ENCODE results near the gene CLDN24. TPM values are rescaled to one million over a fixed set of nuclear protein-coding genes. Genes with fewer than 3 reads are reported as not detected.

The CLDN24 gene
- not detected in 2 replicates for total RNA-seq

- intact Hi-C loops (cut with micrococcal nuclease) = no loop called here
- H3K36me3 Mint-ChIP-seq (ENCODE audit: low read depth) = no peaks in the 10 kb centered on the region
- no peaks in the 10 kb centered on the region for H3K9me3 Mint-ChIP-seq
- H3K4me1 Mint-ChIP-seq = no peaks in the 10 kb centered on the region
- no peak for TF ChIP-seq CTCF (IDR thresholded peaks at IDR 0.05)
- ChIA-PET CTCF (no interaction called here), POLR2A (no interaction called here)
- peaks cover 3% of the 10 kb centered on the region for H3K27me3 Mint-ChIP-seq
- ATAC-seq (ENCODE audit: low read depth) (no peak), DNase-seq (no peak)
- H3K27ac Mint-ChIP-seq = no peak within 1 kb of the TSS
- no peak within 1 kb of the TSS for H3K4me3 Mint-ChIP-seq
Measured at GRCh38 chr4:183322326-183322725, at the start of gene CLDN24. Gene CLDN24 (minus strand): TSS chr4:183322426. CDS start chr4:183322426, 0 bp downstream.

- intact Hi-C loops (cut with micrococcal nuclease) = no loop called here
- ATAC-seq (ENCODE audit: low read depth) (no peak), DNase-seq (no peak)
- peaks cover 3% of the 10 kb centered on the region for H3K9me3 Mint-ChIP-seq
- CTCF ChIA-PET = no interaction called here
- no peak for TF ChIP-seq CTCF (IDR thresholded peaks at IDR 0.05)
- no peak overlapping the region for H3K27ac Mint-ChIP-seq
- peaks cover 7% of the 10 kb centered on the region for H3K27me3 Mint-ChIP-seq
- no peaks in the 10 kb centered on the region for H3K36me3 Mint-ChIP-seq (ENCODE audit: low read depth)
- no peaks in the 10 kb centered on the region for H3K4me1 Mint-ChIP-seq
- POLR2A ChIA-PET = no interaction called here
- H3K4me3 Mint-ChIP-seq = no peak overlapping the region
Measured at GRCh38 chr4:183370786-183371185, 48.6 kb upstream of the CLDN24 start.

- ChIA-PET POLR2A (no interaction called here), CTCF (no interaction called here)
- no peak for DNase-seq
- Mint-ChIP-seq H3K36me3 (ENCODE audit: low read depth) (no peaks in the 10 kb centered on the region), H3K27ac (no peak overlapping the region), H3K9me3 (peaks cover 3% of the 10 kb centered on the region), H3K27me3 (peaks cover 2% of the 10 kb centered on the region), H3K4me1 (no peaks in the 10 kb centered on the region), H3K4me3 (no peak overlapping the region)
- intact Hi-C loops (cut with micrococcal nuclease) = no loop called here
- ATAC-seq (ENCODE audit: low read depth) = no peak
- no peak for TF ChIP-seq CTCF (IDR thresholded peaks at IDR 0.05)
Measured at GRCh38 chr4:183369073-183369472, 46.8 kb upstream of the CLDN24 start.

- ATAC-seq (ENCODE audit: low read depth) (no peak), DNase-seq (no peak)
- H3K36me3 Mint-ChIP-seq (ENCODE audit: low read depth) = no peaks in the 10 kb centered on the region
- no peaks in the 10 kb centered on the region for H3K9me3 Mint-ChIP-seq
- peaks cover 2% of the 10 kb centered on the region for H3K27me3 Mint-ChIP-seq
- intact Hi-C loops (cut with micrococcal nuclease) = no loop called here
- no peak overlapping the region for H3K27ac Mint-ChIP-seq
- POLR2A ChIA-PET = no interaction called here
- TF ChIP-seq CTCF (IDR thresholded peaks at IDR 0.05) = no peak
- CTCF ChIA-PET = no interaction called here
- H3K4me3 Mint-ChIP-seq = no peak overlapping the region
- no peaks in the 10 kb centered on the region for H3K4me1 Mint-ChIP-seq
Measured at GRCh38 chr4:183366206-183366835, 44.1 kb upstream of the CLDN24 start.

- Mint-ChIP-seq H3K9me3 (no peaks in the 10 kb centered on the region), H3K4me3 (no peak overlapping the region), H3K27ac (no peak overlapping the region), H3K36me3 (ENCODE audit: low read depth) (no peaks in the 10 kb centered on the region), H3K4me1 (no peaks in the 10 kb centered on the region), H3K27me3 (peaks cover 2% of the 10 kb centered on the region)
- ATAC-seq (ENCODE audit: low read depth) (no peak), DNase-seq (no peak)
- ChIA-PET POLR2A (no interaction called here), CTCF (no interaction called here)
- no peak for TF ChIP-seq CTCF (IDR thresholded peaks at IDR 0.05)
- intact Hi-C loops (cut with micrococcal nuclease) = no loop called here
Measured at GRCh38 chr4:183364025-183364424, 41.8 kb upstream of the CLDN24 start.
